ENCODE data around the gene UGT1A10.

UGT1A10 gene

DNA sequence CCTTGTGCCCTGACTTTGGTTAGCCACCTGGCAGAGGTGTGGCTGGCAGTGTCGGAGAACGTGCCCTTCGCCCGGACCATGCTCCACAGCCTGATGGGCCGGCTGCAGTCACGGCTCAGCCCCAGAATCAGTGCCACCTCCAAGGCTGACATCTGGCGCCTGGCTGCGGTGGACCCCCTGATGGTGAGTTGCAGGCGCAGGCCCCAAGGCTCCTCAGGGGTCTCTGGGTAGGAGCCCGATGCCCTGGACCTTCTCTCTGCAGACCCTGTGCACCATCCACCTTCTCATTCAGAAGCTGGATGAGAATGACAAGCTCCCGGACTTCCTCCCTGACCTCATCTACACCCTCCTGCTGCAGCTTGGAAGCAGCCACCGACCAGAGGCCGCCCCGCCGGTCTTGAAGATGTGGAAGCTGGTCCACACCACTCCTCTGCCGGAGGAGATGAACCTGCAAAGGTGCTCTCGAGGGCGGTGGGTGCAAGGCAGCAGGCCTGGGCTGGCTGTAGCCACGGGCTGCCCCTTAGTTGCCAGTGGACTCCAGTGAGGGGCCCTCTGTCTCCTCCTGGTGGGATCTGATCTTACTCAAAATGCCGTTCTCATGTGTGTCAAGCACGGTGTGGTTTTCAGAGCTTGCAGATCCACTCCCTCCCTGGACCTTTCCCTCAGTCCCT lies 186.0 kb downstream of the UGT1A10 start:
- no peak for DNase-seq (ENCODE audit: low read depth)
